Endothelial cell of umbilical vein (primary cell): ENCODE data around the gene ATXN10.

Source experiments
- POLR2AphosphoS5 ChIP-seq: IDR thresholded peaks from 2 replicates; pipeline ENCODE4 v1.6.1; 2012; ENCODE audit warnings: low read depth, mild to moderate bottlenecking, control low read depth, low read length, moderate library complexity; ENCODE audit not compliant: insufficient read depth
- TF ChIP-seq, protein P1 (sequence below): IDR thresholded peaks from 2 replicates; pipeline ENCODE4 v1.6.1; 2011; ENCODE audit not compliant: insufficient read depth, insufficient read length

DNA sequence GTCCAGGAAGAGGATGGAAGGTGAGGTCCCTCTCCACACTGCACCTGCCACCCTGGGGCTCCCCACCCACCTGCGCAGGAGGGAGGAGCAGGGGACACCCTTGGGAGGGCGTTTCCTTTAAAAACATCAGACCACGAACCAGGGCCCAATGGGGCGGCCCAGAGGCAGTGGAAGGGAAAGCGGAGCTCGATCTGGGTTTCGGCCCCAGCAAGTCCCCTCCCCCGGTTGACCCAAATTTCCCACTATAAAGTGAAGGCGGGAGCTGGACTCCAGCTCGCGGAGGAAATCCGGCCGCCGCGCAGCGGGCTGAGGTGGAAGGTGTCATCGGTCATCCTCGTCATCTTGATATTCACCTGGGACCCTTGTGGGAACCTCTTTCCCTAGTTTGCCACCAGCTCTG is 206.0 kb downstream of the ATXN10 start:
- TF ChIP-seq POLR2AphosphoS5: no peak
- TF ChIP-seq, protein P1, sequence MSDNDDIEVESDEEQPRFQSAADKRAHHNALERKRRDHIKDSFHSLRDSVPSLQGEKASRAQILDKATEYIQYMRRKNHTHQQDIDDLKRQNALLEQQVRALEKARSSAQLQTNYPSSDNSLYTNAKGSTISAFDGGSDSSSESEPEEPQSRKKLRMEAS: no peak
